ENCODE results near the gene SERPINB6. TPM values are rescaled to one million over a fixed set of nuclear protein-coding genes. Genes with fewer than 3 reads are reported as not detected.
A peak's percentile ranks its signal among the peaks of the same experiment; 100 is the strongest.

SERPINB6 gene
- total and polyA plus RNA-seq, 9 of the 15 experiments (the other 6 are each of a cell fraction or from before 2014, with no cell fraction given) = 86.6 to 211 (median 143) TPM

- TF ChIP-seq SIN3A (IDR thresholded peaks at IDR 0.05; ENCODE audit: borderline replicate concordance in 2 of 2, control insufficient read depth in 1 of 2, low read depth in 2 of 2, low read length in 2 of 2) (no peak), NRF1 (conservative IDR thresholded peaks at IDR 0.05 in 1 of 2, IDR thresholded peaks at IDR 0.05 in 1 of 2) (peak; percentile 55 to 64; a peak in 3 of 4 replicates), ZNF609 (CRISPR knock-in tag; IDR thresholded peaks at IDR 0.05; ENCODE audit: borderline replicate concordance) (no peak), RCOR1 (IDR thresholded peaks at IDR 0.05; ENCODE audit: borderline replicate concordance in 1 of 2, low read depth in 2 of 2, low read length in 2 of 2) (peak in 1 of 2 experiments; percentile 30; a peak in 1 of 4 replicates), JUNB (CRISPR knock-in tag; conservative IDR thresholded peaks at IDR 0.05) (no peak), ZNF232 (CRISPR knock-in tag; IDR thresholded peaks at IDR 0.05) (no peak), CEBPG (CRISPR knock-in tag; IDR thresholded peaks at IDR 0.05) (no peak), CEBPG (tag; conservative IDR thresholded peaks at IDR 0.05 in 1 of 2, IDR thresholded peaks at IDR 0.05 in 1 of 2) (no peak), NR2C2 (CRISPR knock-in tag; IDR thresholded peaks at IDR 0.05) (no peak), NR2C2 (tag; IDR thresholded peaks at IDR 0.05) (no peak), TFAP4 (CRISPR knock-in tag; IDR thresholded peaks at IDR 0.05; ENCODE audit: borderline replicate concordance) (peak; percentile 64; the same call in 1 of the 2 replicates), ZNF644 (tag; IDR thresholded peaks at IDR 0.05; ENCODE audit: low read depth) (no peak), NELFE (IDR thresholded peaks at IDR 0.05; ENCODE audit: insufficient read depth, insufficient read length) (no peak), GATA2 (CRISPR knock-in tag; IDR thresholded peaks at IDR 0.05) (peak; percentile 76; the same call in 1 of the 2 replicates), POLR2G (IDR thresholded peaks at IDR 0.05; ENCODE audit: low read depth, low read length) (no peak), SMAD2 (IDR thresholded peaks at IDR 0.05; ENCODE audit: low read depth, low read length) (no peak), ARID3B (CRISPR knock-in tag; IDR thresholded peaks at IDR 0.05; ENCODE audit: borderline replicate concordance) (no peak)
- TF ChIP-seq, protein P1, sequence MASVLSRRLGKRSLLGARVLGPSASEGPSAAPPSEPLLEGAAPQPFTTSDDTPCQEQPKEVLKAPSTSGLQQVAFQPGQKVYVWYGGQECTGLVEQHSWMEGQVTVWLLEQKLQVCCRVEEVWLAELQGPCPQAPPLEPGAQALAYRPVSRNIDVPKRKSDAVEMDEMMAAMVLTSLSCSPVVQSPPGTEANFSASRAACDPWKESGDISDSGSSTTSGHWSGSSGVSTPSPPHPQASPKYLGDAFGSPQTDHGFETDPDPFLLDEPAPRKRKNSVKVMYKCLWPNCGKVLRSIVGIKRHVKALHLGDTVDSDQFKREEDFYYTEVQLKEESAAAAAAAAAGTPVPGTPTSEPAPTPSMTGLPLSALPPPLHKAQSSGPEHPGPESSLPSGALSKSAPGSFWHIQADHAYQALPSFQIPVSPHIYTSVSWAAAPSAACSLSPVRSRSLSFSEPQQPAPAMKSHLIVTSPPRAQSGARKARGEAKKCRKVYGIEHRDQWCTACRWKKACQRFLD (CRISPR knock-in tag; IDR thresholded peaks at IDR 0.05) = no peak
These were observed 13.5 kb upstream of the SERPINB6 start (continued) for GRCh38 chr6:2984738-2985406.

Measured in K562 (cell line).